PFSK-1 (cell line): Measurements from ENCODE around the gene TEF.

Source experiments
- FOXP2 ChIP-seq: optimal IDR thresholded peaks from 2 replicates; pipeline ENCODE3; 2011; ENCODE audit warnings: borderline replicate concordance, control low read depth, inconsistent platforms; ENCODE audit not compliant: insufficient read depth; ENCODE audit errors: extremely low read length, extremely low read depth
- POLR2AphosphoS5 ChIP-seq: IDR thresholded peaks from 2 replicates; pipeline ENCODE4 v1.6.1; 2012; ENCODE audit warnings: low read depth, mild to moderate bottlenecking, control low read depth, low read length, moderate library complexity
- REST ChIP-seq, 2 experiments: IDR thresholded peaks; 2 replicates each; pipeline versions ENCODE4 v1.6.1 to v1.8.0; 2011 to 2012; ENCODE audit warnings: low read depth in 2 of 2, low read length in 2 of 2, control low read depth in 1 of 2, inconsistent platforms in 1 of 2, mild to moderate bottlenecking in 1 of 2, moderate library complexity in 1 of 2; ENCODE audit not compliant: insufficient read depth in 1 of 2
- TAF1 ChIP-seq: IDR thresholded peaks from 2 replicates; pipeline ENCODE4 v1.6.1; 2012; ENCODE audit warnings: low read length, control low read depth, borderline replicate concordance; ENCODE audit not compliant: insufficient read depth

GRCh38 chr22:41341012-41341411 is 40.7 kb upstream of the TEF start:
- no peak for TF ChIP-seq TAF1
- no peak for TF ChIP-seq FOXP2
- no peak for TF ChIP-seq REST (IDR thresholded peaks at IDR 0.05; ENCODE audit: insufficient read depth in 1 of 2, low read depth in 2 of 2, low read length in 2 of 2)
- TF ChIP-seq POLR2AphosphoS5 = no peak
